SK-N-SH treated with all-trans-retinoic acid at 6 μM for 48 hours (cell line): Measurements from ENCODE around the gene MOV10L1.

Experiments used
- ATAC-seq: fragments of 200-7000 bp; cut with Tn5 transposase; 3 replicates; pipeline ENCODE4 v1.9.1; 2020; ENCODE audit warnings: mild to moderate bottlenecking, moderate library complexity
- ARNTL ChIP-seq: fragments of 450-650 bp; formaldehyde crosslinking; IDR thresholded peaks from 2 replicates; pipeline ENCODE4 v1.5.0; 2020; ENCODE audit warnings: low read depth, mild to moderate bottlenecking, moderate library complexity, borderline replicate concordance
- BACH2 ChIP-seq: fragments of 250-450 bp; sonication (Bioruptor Pico); IDR thresholded peaks from 2 replicates; pipeline ENCODE4 v1.9.0; 2021; ENCODE audit warnings: mild to moderate bottlenecking, borderline replicate concordance
- CSDC2 ChIP-seq: fragments of 250-450 bp; sonication (Bioruptor Pico); IDR thresholded peaks from 2 replicates; pipeline ENCODE4 v1.5.0; 2020; ENCODE audit warnings: mild to moderate bottlenecking, moderate library complexity
- ESRRG ChIP-seq: fragments of 250-450 bp; sonication (Bioruptor Pico); IDR thresholded peaks from 2 replicates; pipeline ENCODE4 v1.6.1; 2021; ENCODE audit warnings: mild to moderate bottlenecking
- GLIS3 ChIP-seq: fragments of 250-450 bp; sonication (Bioruptor Pico); IDR thresholded peaks from 2 replicates; pipeline ENCODE4 v1.5.0; 2020; ENCODE audit warnings: mild to moderate bottlenecking, moderate library complexity
- ISL1 ChIP-seq: fragments of 250-450 bp; sonication (Bioruptor Pico); IDR thresholded peaks from 2 replicates; pipeline ENCODE4 v2.1.2; 2022; ENCODE audit warnings: mild to moderate bottlenecking, moderate library complexity
- OSR1 ChIP-seq: fragments of 250-450 bp; sonication (Bioruptor Pico); IDR thresholded peaks from 2 replicates; pipeline ENCODE4 v1.8.0; 2022; ENCODE audit warnings: moderate library complexity, mild to moderate bottlenecking, inconsistent platforms
- PPARA ChIP-seq: fragments of 250-450 bp; sonication (Bioruptor Pico); IDR thresholded peaks from 2 replicates; pipeline ENCODE4 v1.5.0; 2020; ENCODE audit warnings: mild to moderate bottlenecking, borderline replicate concordance
- RARB ChIP-seq: fragments of 250-450 bp; sonication (Bioruptor Pico); IDR thresholded peaks from 2 replicates; pipeline ENCODE4 v1.8.0; 2021; ENCODE audit warnings: mild to moderate bottlenecking, moderate library complexity
- SNAI2 ChIP-seq: fragments of 250-450 bp; sonication (Bioruptor Pico); IDR thresholded peaks from 2 replicates; pipeline ENCODE4 v1.5.0; 2020; ENCODE audit warnings: mild to moderate bottlenecking, moderate library complexity
- TCF4 ChIP-seq: fragments of 250-450 bp; sonication (Bioruptor Pico); IDR thresholded peaks from 2 replicates; pipeline ENCODE4 v1.8.0; 2021; ENCODE audit warnings: mild to moderate bottlenecking, moderate library complexity, borderline replicate concordance
- TOX ChIP-seq: fragments of 250-450 bp; sonication (Bioruptor Pico); IDR thresholded peaks from 2 replicates; pipeline ENCODE4 v1.8.0; 2021; ENCODE audit warnings: mild to moderate bottlenecking, moderate library complexity, borderline replicate concordance
- ZC3H10 ChIP-seq: fragments of 250-450 bp; sonication (Bioruptor Pico); IDR thresholded peaks from 2 replicates; pipeline ENCODE4 v1.5.1; 2021; ENCODE audit warnings: mild to moderate bottlenecking, moderate library complexity
- ZFP3 ChIP-seq: fragments of 250-450 bp; sonication (Bioruptor Pico); IDR thresholded peaks from 2 replicates; pipeline ENCODE4 v1.5.0; 2020; ENCODE audit warnings: mild to moderate bottlenecking, moderate library complexity
- ZFP30 ChIP-seq: fragments of 450-650 bp; formaldehyde crosslinking; IDR thresholded peaks from 2 replicates; pipeline ENCODE4 v1.5.0; 2022; ENCODE audit warnings: mild to moderate bottlenecking, moderate library complexity
- ZNF565 ChIP-seq: fragments of 450-650 bp; formaldehyde crosslinking; conservative IDR thresholded peaks from 2 replicates; pipeline ENCODE4 v1.5.0; 2020; ENCODE audit warnings: low read depth, mild to moderate bottlenecking, moderate library complexity
- ZNF70 ChIP-seq: fragments of 450-650 bp; formaldehyde crosslinking; IDR thresholded peaks from 2 replicates; pipeline ENCODE4 v1.5.0; 2020; ENCODE audit warnings: mild to moderate bottlenecking, moderate library complexity
- ZNF8 ChIP-seq: fragments of 450-650 bp; formaldehyde crosslinking; IDR thresholded peaks from 2 replicates; pipeline ENCODE4 v1.5.0; 2020; ENCODE audit warnings: mild to moderate bottlenecking, moderate library complexity
- TF ChIP-seq, protein P1 (sequence below): fragments of 250-450 bp; sonication (Bioruptor Pico); IDR thresholded peaks from 2 replicates; pipeline ENCODE4 v1.8.0; 2020; ENCODE audit warnings: mild to moderate bottlenecking, moderate library complexity, borderline replicate concordance
- TF ChIP-seq, protein P2 (sequence below): fragments of 250-450 bp; sonication (Bioruptor Pico); IDR thresholded peaks from 2 replicates; pipeline ENCODE4 v1.8.0; 2021; ENCODE audit warnings: low read depth, mild to moderate bottlenecking, moderate library complexity, borderline replicate concordance
- TF ChIP-seq, protein P3 (sequence below): fragments of 250-450 bp; sonication (Bioruptor Pico); IDR thresholded peaks from 2 replicates; pipeline ENCODE4 v1.5.1; 2020; ENCODE audit warnings: low read depth, mild to moderate bottlenecking, moderate library complexity
- TF ChIP-seq, protein P4 (sequence below): fragments of 250-450 bp; sonication (Bioruptor Pico); IDR thresholded peaks from 2 replicates; pipeline ENCODE4 v1.5.0; 2020; ENCODE audit warnings: mild to moderate bottlenecking, moderate library complexity

The MOV10L1 gene

DNA sequence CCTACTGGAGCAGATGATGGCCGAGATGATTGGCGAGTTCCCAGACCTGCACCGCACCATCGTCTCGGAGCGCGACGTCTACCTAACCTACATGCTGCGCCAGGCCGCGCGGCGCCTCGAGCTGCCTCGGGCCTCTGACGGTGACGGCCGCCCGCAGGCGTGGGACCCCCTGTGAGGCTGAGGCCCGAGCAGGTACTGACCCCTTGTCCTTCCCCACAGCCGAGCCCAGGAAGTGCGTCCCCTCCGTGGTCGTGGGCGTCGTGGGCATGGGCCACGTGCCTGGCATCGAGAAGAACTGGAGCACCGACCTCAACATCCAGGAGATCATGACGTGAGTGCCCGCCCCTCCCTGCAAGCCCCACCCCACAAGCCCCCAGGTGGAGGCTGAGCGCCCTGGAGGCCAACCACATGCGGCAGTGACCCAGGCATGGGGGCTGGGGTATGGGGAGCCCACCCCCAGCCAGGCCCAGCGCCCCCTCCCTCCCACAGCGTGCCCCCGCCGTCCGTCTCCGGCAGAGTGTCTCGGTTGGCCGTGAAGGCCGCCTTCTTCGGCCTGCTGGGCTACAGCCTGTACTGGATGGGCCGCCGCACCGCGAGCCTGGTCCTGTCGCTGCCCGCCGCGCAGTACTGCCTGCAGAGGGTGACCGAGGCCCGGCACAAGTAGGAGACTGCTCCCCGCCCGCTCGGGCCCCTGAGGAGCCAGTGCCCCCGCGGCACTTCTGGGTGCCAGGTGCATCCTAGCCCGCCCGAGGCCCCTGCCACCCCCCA lies 108.2 kb downstream of the MOV10L1 start:
- TF ChIP-seq ISL1 (CRISPR knock-in tag) (no peak), ZNF8 (CRISPR knock-in tag) (no peak), TOX (CRISPR knock-in tag) (no peak), PPARA (CRISPR knock-in tag) (no peak), SNAI2 (CRISPR knock-in tag) (no peak), ESRRG (CRISPR knock-in tag) (no peak), ZFP3 (no peak), ZNF565 (CRISPR knock-in tag) (no peak), ARNTL (CRISPR knock-in tag) (no peak), CSDC2 (no peak), ZFP30 (CRISPR knock-in tag) (no peak), GLIS3 (CRISPR knock-in tag) (no peak), TCF4 (no peak), ZC3H10 (CRISPR knock-in tag) (no peak), RARB (no peak), BACH2 (no peak)
- TF ChIP-seq, protein P1, sequence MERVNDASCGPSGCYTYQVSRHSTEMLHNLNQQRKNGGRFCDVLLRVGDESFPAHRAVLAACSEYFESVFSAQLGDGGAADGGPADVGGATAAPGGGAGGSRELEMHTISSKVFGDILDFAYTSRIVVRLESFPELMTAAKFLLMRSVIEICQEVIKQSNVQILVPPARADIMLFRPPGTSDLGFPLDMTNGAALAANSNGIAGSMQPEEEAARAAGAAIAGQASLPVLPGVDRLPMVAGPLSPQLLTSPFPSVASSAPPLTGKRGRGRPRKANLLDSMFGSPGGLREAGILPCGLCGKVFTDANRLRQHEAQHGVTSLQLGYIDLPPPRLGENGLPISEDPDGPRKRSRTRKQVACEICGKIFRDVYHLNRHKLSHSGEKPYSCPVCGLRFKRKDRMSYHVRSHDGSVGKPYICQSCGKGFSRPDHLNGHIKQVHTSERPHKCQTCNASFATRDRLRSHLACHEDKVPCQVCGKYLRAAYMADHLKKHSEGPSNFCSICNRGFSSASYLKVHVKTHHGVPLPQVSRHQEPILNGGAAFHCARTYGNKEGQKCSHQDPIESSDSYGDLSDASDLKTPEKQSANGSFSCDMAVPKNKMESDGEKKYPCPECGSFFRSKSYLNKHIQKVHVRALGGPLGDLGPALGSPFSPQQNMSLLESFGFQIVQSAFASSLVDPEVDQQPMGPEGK (CRISPR knock-in tag) = no peak
- TF ChIP-seq, protein P2, sequence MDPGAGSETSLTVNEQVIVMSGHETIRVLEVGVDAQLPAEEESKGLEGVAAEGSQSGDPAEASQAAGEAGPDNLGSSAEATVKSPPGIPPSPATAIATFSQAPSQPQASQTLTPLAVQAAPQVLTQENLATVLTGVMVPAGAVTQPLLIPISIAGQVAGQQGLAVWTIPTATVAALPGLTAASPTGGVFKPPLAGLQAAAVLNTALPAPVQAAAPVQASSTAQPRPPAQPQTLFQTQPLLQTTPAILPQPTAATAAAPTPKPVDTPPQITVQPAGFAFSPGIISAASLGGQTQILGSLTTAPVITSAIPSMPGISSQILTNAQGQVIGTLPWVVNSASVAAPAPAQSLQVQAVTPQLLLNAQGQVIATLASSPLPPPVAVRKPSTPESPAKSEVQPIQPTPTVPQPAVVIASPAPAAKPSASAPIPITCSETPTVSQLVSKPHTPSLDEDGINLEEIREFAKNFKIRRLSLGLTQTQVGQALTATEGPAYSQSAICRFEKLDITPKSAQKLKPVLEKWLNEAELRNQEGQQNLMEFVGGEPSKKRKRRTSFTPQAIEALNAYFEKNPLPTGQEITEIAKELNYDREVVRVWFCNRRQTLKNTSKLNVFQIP (CRISPR knock-in tag) = no peak
- TF ChIP-seq, protein P3, sequence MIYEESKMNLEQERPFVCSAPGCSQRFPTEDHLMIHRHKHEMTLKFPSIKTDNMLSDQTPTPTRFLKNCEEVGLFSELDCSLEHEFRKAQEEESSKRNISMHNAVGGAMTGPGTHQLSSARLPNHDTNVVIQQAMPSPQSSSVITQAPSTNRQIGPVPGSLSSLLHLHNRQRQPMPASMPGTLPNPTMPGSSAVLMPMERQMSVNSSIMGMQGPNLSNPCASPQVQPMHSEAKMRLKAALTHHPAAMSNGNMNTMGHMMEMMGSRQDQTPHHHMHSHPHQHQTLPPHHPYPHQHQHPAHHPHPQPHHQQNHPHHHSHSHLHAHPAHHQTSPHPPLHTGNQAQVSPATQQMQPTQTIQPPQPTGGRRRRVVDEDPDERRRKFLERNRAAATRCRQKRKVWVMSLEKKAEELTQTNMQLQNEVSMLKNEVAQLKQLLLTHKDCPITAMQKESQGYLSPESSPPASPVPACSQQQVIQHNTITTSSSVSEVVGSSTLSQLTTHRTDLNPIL (CRISPR knock-in tag) = no peak
- TF ChIP-seq, protein P4, sequence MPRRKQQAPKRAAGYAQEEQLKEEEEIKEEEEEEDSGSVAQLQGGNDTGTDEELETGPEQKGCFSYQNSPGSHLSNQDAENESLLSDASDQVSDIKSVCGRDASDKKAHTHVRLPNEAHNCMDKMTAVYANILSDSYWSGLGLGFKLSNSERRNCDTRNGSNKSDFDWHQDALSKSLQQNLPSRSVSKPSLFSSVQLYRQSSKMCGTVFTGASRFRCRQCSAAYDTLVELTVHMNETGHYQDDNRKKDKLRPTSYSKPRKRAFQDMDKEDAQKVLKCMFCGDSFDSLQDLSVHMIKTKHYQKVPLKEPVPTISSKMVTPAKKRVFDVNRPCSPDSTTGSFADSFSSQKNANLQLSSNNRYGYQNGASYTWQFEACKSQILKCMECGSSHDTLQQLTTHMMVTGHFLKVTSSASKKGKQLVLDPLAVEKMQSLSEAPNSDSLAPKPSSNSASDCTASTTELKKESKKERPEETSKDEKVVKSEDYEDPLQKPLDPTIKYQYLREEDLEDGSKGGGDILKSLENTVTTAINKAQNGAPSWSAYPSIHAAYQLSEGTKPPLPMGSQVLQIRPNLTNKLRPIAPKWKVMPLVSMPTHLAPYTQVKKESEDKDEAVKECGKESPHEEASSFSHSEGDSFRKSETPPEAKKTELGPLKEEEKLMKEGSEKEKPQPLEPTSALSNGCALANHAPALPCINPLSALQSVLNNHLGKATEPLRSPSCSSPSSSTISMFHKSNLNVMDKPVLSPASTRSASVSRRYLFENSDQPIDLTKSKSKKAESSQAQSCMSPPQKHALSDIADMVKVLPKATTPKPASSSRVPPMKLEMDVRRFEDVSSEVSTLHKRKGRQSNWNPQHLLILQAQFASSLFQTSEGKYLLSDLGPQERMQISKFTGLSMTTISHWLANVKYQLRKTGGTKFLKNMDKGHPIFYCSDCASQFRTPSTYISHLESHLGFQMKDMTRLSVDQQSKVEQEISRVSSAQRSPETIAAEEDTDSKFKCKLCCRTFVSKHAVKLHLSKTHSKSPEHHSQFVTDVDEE (CRISPR knock-in tag) = no peak
- ATAC-seq = no peak

DNA sequence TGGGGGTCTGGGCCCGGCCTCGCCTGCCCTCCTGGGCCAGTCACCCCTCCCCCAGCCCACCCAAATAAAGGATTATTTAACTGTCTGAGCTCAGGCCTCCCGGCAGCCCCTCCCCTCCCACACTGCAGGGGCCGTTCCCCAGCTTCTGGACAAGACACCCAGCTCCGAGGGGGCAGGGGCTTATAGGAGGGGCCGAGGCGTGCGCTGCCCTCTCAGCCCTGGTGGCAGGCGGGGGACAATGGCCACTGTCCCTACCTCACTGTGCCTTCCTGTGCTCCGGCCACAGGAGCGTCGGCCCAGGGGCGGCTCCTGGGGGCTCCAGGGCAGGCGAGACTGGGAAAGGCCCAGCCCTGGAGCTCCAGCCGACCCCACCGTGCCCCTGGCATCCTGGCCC lies 108.8 kb downstream of the MOV10L1 start:
- no peak for ATAC-seq

DNA sequence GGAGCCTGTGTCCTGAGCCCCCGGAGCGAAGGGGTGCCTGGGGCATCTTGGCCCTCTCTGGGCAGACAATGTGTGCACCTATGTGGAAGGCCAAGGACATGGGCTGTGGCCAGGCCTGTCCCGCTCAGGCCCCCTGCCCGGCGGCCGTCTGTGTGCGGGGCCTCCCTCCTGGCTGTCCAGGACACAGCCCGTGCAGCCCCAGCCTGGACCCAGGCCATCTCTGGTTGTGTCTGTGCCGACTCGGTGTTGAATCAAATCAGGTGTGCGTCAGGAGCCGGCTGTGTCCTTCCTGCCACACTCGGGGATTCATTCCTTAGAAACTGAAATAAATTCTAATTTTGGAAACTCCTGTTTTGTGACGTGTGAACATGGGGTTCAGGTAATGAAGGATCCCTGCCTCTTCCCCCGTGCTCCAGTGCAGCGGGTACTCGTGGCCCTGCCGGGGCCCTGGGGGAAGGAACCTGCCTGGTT lies 109.5 kb downstream of the MOV10L1 start:
- ATAC-seq = no peak
- TF ChIP-seq, protein P1 (CRISPR knock-in tag) = no peak
- TF ChIP-seq TCF4 = no peak
- TF ChIP-seq ESRRG (CRISPR knock-in tag) = no peak
- no peak for TF ChIP-seq ZC3H10 (CRISPR knock-in tag)
- TF ChIP-seq GLIS3 (CRISPR knock-in tag) = no peak
- no peak for TF ChIP-seq BACH2
- TF ChIP-seq ZNF70 (CRISPR knock-in tag) = no peak
- TF ChIP-seq ISL1 (CRISPR knock-in tag) = no peak
- TF ChIP-seq ZFP30 (CRISPR knock-in tag) = no peak
- TF ChIP-seq OSR1 (CRISPR knock-in tag) = no peak
- no peak for TF ChIP-seq SNAI2 (CRISPR knock-in tag)
- TF ChIP-seq RARB = no peak
- TF ChIP-seq, protein P4 (CRISPR knock-in tag) = no peak
- TF ChIP-seq ZNF8 (CRISPR knock-in tag) = no peak
- TF ChIP-seq ARNTL (CRISPR knock-in tag) = no peak

More for the DNA sequence above, 108.8 kb downstream of the MOV10L1 start:
- TF ChIP-seq ESRRG (CRISPR knock-in tag) (no peak), ZNF70 (CRISPR knock-in tag) (no peak), ZFP30 (CRISPR knock-in tag) (no peak), RARB (no peak), PPARA (CRISPR knock-in tag) (no peak), ARNTL (CRISPR knock-in tag) (no peak), CSDC2 (no peak)
